Right forelimb (tissue), 1 donor: ENCODE data around the gene ALG12.
A peak's percentile ranks its signal among the peaks of the same experiment; 100 is the strongest.

Experiments
- DNase-seq: peaks from one replicate; pipeline ENCODE4 v3.0.0-alpha.2; 2018

Gene ALG12

GRCh38 chr22:49917974-49918910 lies at the start of gene ALG12, which contains the start of gene CRELD2:
TSS of gene ALG12 (minus strand) at chr22:49918438. CDS start at chr22:49913765, 4,673 bp downstream.
TSS of gene CRELD2 (plus strand) at chr22:49918634. CDS start at chr22:49918770, 136 bp downstream.
- DNase-seq: peak; percentile 98

- peak; percentile 47 for DNase-seq
Observed at GRCh38 chr22:49967706-49968208, 49.5 kb upstream of the ALG12 start.

GRCh38 chr22:49966774-49967705 lies 48.8 kb upstream of the ALG12 start:
- peak; percentile 49 for DNase-seq

DNA sequence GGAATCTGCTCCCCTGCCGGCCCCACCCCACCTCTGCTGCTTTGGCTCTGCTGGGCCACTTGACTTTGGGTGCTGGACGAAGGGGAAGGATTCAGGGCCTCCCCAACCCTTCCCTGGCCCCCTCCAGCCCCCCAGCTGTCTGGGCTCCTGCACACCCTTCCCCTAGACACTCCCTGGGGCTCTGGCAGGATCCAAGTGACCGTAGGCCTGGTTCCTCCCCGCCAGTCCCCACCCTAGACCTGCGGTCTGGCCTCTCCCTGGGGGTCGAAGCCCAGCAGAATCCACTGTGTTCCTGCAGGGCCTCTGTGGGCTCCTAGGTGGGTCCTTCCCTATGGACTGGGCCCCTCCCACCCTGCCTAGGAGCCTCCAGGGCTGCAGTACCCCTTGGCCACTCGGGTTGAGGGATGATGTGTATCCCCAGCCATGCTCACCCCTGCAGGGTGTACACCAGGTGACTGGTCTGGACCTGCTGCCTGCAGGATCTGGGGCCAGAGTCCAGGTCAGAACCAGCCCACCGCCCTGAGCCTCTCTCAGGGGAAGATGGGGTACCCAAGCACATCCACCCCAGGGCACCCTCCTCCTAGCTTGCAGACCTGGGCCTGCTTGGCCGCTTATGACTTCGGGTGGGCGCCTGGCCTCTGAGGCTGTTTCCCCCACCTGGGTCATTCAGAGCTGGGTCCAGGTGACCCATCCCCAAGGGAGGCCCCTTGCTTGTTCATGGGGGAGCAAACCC lies 48.0 kb upstream of the ALG12 start:
- peak; percentile 37 for DNase-seq

DNA sequence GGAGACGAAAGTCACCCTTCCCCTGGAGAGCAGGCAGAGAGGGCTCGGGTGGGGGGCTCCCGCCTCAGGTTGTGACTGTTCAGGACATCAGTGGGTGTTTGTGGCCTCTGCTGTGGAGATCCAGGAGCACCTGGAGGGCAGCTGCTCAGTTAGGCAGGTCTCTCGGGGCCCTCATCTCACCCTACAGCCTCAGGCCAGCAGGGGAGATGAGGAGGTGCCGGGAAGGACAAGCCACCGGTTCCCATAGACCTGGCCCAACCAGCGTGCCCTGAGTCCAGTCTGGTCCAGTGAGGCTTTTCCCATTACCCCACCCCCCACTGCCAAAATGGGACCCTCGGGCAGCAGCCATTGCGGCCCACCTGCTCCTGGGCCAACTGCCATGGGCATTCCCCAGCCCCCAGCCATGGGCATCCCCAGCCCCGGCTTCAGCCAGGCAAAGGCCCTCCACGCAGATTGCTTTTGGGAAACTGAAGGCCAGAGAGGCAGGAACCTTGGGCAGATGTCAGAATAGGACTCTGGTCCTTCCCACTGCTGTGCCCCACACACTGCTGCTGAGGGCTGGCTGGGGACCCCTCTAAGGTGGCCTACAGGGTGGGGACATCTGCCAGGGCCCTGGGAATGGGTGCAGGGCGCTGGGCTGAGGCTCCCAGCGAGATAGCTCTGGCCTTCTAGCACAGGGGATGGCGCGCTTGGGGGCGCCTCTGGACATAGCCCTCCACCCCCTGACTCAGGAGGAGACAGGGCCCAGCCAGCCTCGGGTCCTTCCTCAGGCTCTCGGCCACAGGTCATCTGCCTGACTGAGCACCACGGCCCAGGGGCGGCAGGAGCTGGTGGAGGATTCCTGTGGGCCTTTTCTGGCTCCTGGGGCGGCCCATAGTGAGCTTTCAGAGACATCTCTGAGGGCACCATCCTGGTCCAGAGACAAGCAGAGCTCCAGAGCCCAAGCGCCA lies 47.1 kb upstream of the ALG12 start:
- DNase-seq: peak; percentile 40

DNA sequence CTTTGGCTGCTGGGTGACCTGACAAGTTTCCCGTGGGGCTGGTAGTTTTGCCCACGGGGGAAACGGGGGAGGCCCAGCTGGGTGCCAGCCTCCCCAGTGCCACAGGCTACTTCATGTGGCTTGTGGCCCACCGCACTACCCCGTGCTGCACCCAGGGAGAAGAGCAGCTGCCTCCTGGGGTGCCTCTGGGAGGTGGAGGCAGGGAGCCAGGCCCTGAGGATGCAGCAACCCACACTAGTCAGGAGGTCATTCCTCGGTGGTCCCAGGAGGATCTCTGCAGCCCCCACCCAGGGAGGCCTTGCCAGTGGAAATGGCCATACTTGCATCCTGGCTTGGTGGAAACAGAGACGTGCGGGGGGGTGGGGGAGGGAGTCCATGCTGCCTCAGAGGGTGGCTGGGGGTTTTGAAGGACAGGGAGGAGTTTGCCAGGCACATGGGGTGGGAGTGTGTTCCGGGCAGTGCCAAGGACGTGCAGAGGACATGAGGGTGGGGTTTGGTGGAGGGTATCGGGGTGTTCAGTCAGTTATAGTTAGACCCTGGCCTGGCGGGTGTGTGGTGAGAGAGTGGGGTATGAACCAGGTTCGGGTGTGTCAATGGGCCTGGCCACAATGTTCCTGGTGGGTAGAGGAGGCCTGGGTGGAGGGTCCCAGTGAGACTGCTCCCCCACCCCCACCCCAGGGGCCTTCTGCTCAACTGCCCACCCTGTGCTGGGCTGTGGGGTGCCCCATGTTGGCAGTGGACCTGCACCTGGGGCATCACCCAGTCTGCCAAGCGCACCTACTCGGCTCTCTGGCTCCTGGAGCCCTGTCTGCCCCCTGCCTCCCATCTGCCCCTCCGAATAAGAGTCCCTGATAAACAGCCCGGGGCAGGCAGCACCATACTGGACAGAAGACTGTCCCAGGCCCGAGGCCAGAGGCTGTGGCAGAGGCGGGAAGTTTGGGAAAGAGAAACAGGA lies 46.2 kb upstream of the ALG12 start:
- peak; percentile 32 for DNase-seq

- peak; percentile 43 for DNase-seq
Observed at GRCh38 chr22:49963647-49964026, 45.4 kb upstream of the ALG12 start.

GRCh38 chr22:49962751-49963646 lies 44.8 kb upstream of the ALG12 start:
- peak; percentile 48 for DNase-seq

GRCh38 chr22:49962012-49962750 lies 43.9 kb upstream of the ALG12 start:
- peak; percentile 82 for DNase-seq

- peak; percentile 57 for DNase-seq
Observed at GRCh38 chr22:49961601-49962011, 43.4 kb upstream of the ALG12 start.

GRCh38 chr22:49961005-49961600 lies 42.9 kb upstream of the ALG12 start:
- peak; percentile 75 for DNase-seq

GRCh38 chr22:49960159-49961004 lies 42.1 kb upstream of the ALG12 start, which contains the start of gene PIM3:
TSS of gene PIM3 (plus strand) at chr22:49960772. CDS start at chr22:49960948, 176 bp downstream.
- peak; percentile 94 for DNase-seq

DNA sequence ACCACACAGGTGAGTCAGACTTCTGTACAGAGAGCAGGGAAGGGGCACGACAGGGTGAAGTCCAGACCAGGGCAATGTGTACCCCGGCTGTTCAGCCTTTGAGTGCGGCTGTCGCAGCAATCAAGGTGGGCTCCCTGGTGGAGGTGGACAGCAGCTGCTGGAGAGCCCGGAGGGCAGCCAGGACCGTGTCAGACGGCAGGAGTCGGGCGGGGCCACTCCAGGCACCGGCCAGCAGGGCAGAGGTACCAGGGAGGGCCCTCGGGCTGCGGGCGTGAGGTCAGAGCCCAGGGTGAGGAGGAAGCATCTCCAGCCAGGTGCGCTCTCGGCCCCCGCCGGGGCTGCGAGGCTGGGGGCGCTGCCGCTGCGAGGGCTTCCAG lies 41.5 kb upstream of the ALG12 start:
- no peak for DNase-seq

DNA sequence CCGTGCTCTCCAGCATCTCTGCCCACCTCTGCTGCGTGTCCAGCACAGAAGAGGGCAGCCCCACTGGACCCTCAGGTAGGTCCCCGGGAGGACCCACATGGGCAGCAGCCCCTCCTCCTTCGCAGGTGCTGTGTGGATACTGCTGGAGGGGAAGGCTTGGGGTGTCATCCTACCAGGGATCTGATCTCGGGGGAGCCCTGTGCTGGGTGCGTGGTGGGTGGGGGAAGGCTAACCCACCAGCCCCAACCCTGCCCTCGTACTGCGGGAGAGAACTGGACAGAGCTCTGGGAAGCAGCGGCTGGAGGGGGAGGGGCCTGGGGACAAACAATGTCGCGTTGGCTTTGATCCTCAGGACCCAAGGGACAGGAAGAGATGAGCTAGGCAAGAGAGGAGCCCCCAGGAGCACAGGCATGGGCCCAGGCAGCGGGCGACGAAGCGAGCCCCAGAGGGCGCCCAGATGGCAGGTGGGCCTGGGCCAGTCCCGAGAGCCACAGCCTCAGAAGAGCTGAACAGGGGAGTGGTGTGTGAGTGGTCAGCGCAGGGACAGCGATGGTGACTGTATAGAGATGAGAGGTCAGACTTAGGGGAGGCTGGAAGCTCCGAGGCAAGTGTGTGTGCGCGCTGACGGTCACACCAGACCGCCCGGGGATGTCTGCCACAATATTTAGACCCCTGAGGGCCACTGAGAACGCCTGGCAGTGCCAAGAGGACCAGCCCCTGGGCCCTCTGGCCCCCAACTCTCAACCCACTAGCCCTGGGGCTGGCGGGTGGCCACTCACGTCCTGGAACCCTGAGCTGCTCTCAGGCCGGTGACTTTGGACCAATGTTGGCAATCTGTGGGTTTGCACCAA lies 40.9 kb upstream of the ALG12 start:
- no peak for DNase-seq

GRCh38 chr22:49958366-49958921 lies 40.2 kb upstream of the ALG12 start:
- no peak for DNase-seq
